ENCODE measurements around the gene NOPCHAP1. TPM values are rescaled to one million over a fixed set of nuclear protein-coding genes. Genes with fewer than 3 reads are reported as not detected.
"Not testable (repeated sequence)": the region's sequence is repeated elsewhere in the genome, so short reads cannot be mapped to it uniquely, and the experiment has no call there.

Gene NOPCHAP1
- total RNA-seq, 1 donor from 2014 or later: 10.6 TPM

GRCh38 chr12:104963757-104964156 is 22.4 kb upstream of the NOPCHAP1 start:
- intact Hi-C loops (cut with DNase I): no loop called here
- ATAC-seq (no peak), DNase-seq (ENCODE audit: low spot score) (no peak)

GRCh38 chr12:104964167-104964855 is 21.8 kb upstream of the NOPCHAP1 start:
- DNase-seq (ENCODE audit: low spot score) (no peak), ATAC-seq (no peak)
- intact Hi-C loops (cut with DNase I): no loop called here

GRCh38 chr12:104964856-104965205 is 21.3 kb upstream of the NOPCHAP1 start:
- DNase-seq (ENCODE audit: low spot score) (no peak), ATAC-seq (no peak)
- intact Hi-C loops (cut with DNase I): no loop called here

GRCh38 chr12:104966677-104967076 is 19.4 kb upstream of the NOPCHAP1 start:
- ATAC-seq (no peak), DNase-seq (ENCODE audit: low spot score) (no peak)
- intact Hi-C loops (cut with DNase I): no loop called here

- intact Hi-C loops (cut with DNase I): no loop called here
- ATAC-seq (no peak), DNase-seq (ENCODE audit: low spot score) (no peak)
These were observed 16.8 kb upstream of the NOPCHAP1 start for GRCh38 chr12:104969343-104969742.

- DNase-seq (ENCODE audit: low spot score) (no peak), ATAC-seq (no peak)
- intact Hi-C loops (cut with DNase I): no loop called here
These were observed 14.8 kb upstream of the NOPCHAP1 start for GRCh38 chr12:104971306-104971705.

GRCh38 chr12:104973250-104973649 is 12.9 kb upstream of the NOPCHAP1 start:
- intact Hi-C loops (cut with DNase I): no loop called here
- no peak for ATAC-seq
- no peak for DNase-seq (ENCODE audit: low spot score)

GRCh38 chr12:104974626-104975290 is 11.4 kb upstream of the NOPCHAP1 start:
- ATAC-seq: peak; percentile 65

GRCh38 chr12:104975587-104976343 is 10.4 kb upstream of the NOPCHAP1 start:
- DNase-seq (ENCODE audit: low spot score): no peak
- no peak for ATAC-seq
- intact Hi-C loops (cut with DNase I): no loop called here

More at GRCh38 chr12:104974626-104975290, 11.4 kb upstream of the NOPCHAP1 start:
- no peak for DNase-seq (ENCODE audit: low spot score)
- intact Hi-C loops (cut with DNase I): no loop called here

- no peak for ATAC-seq
- intact Hi-C loops (cut with DNase I): no loop called here
- no peak for DNase-seq (ENCODE audit: low spot score)
These were observed 9.4 kb upstream of the NOPCHAP1 start for GRCh38 chr12:104976703-104977102.

GRCh38 chr12:104977688-104978087 is 8.4 kb upstream of the NOPCHAP1 start:
- intact Hi-C loops (cut with DNase I); ATAC-seq; DNase-seq (ENCODE audit: low spot score): not testable (repeated sequence)

- intact Hi-C loops (cut with DNase I): no loop called here
- DNase-seq (ENCODE audit: low spot score) (no peak), ATAC-seq (no peak)
These were observed 910 bp upstream of the NOPCHAP1 start for GRCh38 chr12:104985206-104985605.

- ATAC-seq: no peak
- no peak for DNase-seq (ENCODE audit: low spot score)
- intact Hi-C loops (cut with DNase I): no loop called here
These were observed 4.8 kb downstream of the NOPCHAP1 start for GRCh38 chr12:104990950-104991349.

GRCh38 chr12:104991565-104992128 is 5.5 kb downstream of the NOPCHAP1 start:
- ATAC-seq (no peak), DNase-seq (ENCODE audit: low spot score) (no peak)
- intact Hi-C loops (cut with DNase I): no loop called here

GRCh38 chr12:104994336-104994735 is 8.2 kb downstream of the NOPCHAP1 start:
- intact Hi-C loops (cut with DNase I): no loop called here
- no peak for ATAC-seq
- no peak for DNase-seq (ENCODE audit: low spot score)

GRCh38 chr12:104997541-104997940 is 11.4 kb downstream of the NOPCHAP1 start:
- ATAC-seq (no peak), DNase-seq (ENCODE audit: low spot score) (no peak)
- intact Hi-C loops (cut with DNase I): no loop called here

- intact Hi-C loops (cut with DNase I): no loop called here
- no peak for DNase-seq (ENCODE audit: low spot score)
These were observed 12.6 kb downstream of the NOPCHAP1 start for GRCh38 chr12:104998423-104999346.

GRCh38 chr12:104999347-104999685 is 13.2 kb downstream of the NOPCHAP1 start:
- intact Hi-C loops (cut with DNase I): no loop called here
- no peak for DNase-seq (ENCODE audit: low spot score)
- no peak for ATAC-seq

More at GRCh38 chr12:104998423-104999346, 12.6 kb downstream of the NOPCHAP1 start:
- no peak for ATAC-seq

GRCh38 chr12:105001476-105001875 is 15.4 kb downstream of the NOPCHAP1 start:
- ATAC-seq (no peak), DNase-seq (ENCODE audit: low spot score) (no peak)
- intact Hi-C loops (cut with DNase I): no loop called here

Data from sciatic nerve (tissue), 2 donors.